MV-4-11 (cell line): Measurements from ENCODE around the gene FMO1.
"Not testable (repeated sequence)": the region's sequence is repeated elsewhere in the genome, so short reads cannot be mapped to it uniquely, and the experiment has no call there.

Experiments used
- DNase-seq: peaks from one replicate; lab custom pipeline; 2025; lab: John Stamatoyannopoulos, UW

Gene FMO1

DNA sequence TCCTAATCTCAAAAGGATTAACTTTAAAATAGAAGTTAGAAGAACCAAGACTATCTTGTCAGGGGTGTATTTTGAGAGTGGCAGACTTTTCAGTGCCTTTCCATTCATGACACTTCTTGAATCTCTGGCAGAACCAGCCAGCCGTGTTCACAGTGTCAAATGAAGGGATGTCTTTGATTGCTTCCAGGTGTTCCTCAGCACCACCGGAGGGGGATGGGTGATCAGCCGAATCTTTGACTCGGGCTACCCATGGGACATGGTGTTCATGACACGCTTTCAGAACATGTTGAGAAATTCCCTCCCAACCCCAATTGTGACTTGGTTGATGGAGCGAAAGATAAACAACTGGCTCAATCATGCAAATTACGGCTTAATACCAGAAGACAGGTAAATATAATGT is 32.3 kb downstream of the FMO1 start:
- DNase-seq: no peak

DNA sequence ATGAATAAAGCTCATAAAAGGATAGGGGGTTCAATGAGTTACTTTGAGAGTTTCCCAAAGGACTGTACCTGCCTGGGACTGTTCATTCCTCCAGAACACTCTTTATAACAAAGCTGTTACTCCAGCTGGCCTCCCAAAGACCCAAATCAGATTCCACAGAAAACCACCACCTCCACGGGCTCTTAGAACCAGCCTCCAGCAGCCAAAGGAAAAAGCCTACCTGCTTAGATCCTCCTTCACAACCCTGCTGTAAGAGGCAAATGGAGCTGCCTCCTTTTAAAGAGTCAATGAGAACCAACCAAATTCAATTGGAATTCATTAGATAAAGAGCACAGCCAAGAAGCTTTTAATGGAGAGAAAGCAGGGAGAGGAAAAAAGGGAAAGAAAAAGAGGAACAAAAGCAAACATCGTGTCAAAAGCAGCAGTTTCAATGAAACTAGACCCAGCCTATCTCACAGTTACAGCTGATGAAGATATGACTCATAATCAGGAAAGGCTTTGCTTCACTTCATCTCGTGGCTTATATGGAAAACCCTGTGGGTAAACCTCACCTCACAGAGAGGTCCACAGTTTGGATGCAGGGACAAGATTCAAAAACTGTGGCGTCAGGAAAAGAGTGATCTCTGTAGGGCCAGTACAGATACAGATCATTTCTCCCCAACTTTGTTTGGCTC is 37.9 kb downstream of the FMO1 start:
- peak; percentile 90 for DNase-seq

DNA sequence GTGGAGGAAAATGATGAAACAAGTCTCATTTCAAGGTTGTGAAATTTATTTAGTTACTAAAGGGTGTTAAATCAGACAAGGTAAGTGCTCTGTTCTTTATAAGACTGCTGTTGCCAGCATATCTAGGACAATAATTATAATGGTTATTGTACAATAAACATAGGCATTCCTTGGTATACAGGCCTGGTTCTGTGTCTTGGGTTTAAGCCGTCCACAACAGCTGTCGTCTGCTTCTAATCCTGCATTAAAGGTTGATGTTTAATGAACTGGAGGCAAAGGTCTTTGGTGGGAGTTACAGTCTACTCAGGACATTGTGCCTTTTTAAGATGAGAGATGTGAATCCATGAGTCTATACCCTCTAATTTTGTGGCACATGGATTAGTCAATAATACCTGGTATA is 42.3 kb downstream of the FMO1 start:
- no peak for DNase-seq

DNA sequence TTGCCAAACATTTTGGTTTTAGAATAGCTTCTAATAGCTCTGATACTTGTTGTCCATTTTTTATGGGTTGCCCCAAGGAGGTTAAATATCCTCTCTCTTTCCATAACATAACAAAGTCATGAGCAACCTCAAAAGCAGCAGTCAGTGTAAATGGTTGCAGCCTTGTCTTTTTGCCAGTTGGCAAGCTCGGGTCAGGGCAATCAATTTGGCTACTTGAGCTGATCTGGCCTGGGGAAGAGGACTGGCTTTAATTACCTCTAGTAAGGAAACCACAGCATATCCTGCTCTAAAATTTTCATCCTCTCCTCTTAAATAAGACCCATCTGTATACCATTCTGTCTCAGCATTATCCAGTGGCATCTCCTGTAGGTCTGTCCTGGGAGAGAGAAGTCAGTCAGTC is 44.5 kb downstream of the FMO1 start:
- DNase-seq: no peak

DNA sequence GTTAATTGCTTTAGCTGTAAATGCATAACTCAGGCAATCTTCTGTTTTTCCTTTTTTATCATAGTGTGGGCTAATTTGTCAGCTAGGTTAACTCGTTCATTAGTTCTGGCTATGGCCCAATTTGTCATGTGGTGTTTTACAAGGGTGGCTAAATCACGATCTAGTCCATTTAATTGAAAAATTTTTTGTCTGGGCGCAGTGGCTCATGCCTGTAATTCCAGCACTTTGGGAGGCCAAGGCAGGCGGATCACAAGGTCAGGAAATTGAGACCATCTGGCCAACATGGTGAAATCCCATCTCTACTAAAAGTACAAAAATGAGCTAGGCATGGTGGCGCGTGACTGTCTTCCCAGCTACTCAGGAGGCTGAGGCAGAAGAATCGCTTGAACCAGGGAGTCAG is 47.1 kb downstream of the FMO1 start:
- not testable (repeated sequence) for DNase-seq

DNA sequence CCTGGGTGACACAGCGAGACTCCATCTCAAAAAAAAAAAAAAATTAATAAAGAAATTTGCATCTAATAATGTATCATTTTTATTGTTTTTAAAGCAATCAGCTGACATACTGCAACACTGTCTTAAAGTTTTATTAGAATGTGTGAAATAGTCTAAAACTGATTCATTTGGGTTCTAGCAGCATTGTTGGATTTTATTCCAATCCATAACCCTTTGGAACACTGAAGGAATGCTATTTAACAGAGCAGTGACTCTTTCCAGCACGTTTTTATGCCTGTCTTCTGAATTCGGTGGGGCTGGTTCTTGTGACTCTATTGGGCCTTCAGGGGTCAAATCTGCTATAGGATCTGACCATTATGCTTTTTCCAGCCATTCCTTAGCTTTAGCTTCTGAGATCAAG is 47.5 kb downstream of the FMO1 start:
- DNase-seq: no peak

DNA sequence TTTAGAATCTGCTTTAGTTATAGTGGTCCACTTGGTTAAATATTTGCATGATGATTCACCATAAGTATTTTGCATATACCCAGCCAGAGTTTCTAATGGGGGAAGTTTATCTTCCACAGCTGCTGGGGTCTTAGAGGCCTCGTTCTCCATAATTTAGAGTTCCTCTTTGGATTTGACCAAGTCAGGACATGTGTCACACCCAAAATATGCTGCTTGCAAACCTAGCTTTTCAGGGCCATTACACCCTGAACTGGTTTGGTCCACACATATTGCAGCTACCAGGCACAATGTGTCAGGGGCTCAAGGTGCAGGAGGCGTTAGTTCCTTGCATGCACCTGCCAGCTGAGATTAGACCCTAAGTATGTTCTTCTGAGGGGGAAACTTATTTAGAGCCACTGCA is 48.6 kb downstream of the FMO1 start:
- DNase-seq: peak; percentile 12

DNA sequence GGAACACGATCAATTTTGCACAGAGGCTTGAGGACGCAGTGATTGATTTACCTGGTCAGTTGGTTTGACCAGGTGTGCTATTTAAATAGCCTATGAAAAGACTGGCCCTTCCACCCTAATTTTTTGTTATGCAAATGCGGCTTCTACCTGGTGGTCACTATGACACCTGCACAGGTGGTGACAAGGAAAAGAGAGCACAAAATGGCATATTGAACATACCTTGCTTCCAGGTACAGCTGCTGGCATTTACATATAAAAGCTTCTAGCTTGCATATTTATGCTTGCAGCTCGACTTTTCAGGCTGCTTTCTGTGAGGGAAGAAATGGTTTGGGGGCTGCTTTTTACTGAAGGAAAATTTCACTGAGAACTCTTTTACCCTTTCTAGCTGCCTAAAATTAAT is 50.4 kb downstream of the FMO1 start:
- DNase-seq: no peak

DNA sequence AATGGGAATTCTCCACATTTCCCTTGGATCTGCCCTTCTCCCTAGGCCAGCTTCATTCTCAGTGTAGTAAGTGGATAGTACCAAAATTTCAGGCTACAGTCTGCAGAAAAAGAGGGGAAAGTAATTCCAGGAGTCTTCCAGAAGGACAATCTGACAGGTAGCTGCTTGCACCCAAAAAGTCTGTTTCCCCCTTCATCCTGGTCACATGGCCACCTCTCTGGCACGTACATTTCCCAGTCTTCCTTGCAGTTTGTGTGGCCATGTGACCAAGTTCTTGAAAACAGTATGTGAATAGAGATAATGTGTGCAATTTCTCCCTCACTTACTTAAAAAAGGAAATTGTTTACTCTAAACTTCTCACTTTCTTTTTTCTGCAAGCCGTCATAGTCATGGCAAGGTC is 51.0 kb downstream of the FMO1 start:
- no peak for DNase-seq

DNA sequence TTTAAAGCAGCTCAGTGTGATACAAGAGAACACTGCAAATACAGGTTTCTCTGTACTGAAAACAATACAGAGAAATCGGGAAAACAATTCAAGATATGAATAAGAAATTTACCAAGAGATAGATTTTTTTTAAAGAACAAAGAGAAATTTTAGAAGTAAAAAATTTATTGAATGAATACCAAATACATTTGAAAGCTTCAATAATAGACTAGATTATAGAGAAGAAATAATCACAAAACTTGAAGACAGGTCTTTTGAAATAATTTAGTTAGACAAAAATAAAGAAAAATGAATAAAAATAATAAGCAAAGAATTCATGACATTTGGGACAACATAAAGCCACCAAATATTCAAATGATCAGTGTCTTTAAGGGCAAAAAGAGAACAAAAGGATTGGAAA is 52.1 kb downstream of the FMO1 start:
- DNase-seq: no peak

DNA sequence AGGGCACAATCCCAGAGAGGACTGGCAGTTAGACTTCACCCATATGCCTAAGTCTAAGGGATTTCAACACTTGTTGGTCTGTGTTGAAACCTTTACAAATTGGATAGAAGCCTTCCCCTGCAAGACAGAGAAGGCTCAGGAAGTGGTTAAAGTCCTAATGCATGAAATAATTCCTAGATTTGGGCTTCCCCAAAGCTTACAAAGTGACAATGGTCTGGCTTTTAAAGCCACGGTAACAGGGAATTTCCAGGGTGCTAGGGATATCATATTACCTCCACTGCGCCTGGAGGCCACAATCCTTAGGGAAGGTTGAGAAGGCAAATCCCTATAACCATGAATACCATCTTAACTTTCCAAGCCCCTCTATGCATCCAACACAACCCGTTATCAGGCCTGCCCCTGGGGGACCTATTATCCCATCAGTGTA is 62.4 kb downstream of the FMO1 start:
- peak; percentile 76 for DNase-seq

DNA sequence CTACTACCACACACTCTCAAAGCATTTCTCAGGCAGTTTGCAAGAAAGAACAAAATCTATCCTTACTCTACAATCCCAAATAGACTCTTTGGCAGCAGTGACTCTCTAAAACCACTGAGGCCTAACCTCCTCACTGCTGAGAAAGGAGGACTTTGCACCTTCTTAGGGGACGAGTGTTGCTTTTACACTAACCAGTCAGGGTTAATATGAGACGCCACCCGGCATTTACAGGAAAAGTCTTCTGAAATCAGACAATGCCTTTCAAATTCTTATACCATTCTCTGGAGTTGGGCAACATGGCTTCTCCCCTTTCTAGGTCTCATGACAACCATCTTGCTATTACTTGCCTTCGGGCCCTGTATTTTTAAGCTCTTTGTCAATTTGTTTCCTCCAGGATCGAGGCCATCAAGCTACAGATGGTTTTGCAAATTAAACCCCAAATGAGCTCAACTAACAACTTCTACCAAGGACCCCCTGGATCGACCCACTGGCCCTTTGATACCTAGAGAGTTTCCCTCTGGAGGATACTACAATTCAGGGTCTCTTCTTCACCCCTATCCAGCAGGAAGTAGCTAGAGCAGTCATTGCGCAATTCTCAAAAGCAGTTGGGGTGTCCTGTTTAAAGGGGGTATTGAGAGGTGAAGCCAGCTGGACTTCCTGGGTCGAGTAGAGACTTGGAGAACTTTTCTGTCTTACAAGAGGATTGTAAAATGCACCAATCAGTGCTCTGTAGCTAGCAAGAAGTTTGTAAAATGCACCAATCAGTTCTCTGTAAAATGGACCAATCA is 63.7 kb downstream of the FMO1 start:
- DNase-seq: no peak

DNA sequence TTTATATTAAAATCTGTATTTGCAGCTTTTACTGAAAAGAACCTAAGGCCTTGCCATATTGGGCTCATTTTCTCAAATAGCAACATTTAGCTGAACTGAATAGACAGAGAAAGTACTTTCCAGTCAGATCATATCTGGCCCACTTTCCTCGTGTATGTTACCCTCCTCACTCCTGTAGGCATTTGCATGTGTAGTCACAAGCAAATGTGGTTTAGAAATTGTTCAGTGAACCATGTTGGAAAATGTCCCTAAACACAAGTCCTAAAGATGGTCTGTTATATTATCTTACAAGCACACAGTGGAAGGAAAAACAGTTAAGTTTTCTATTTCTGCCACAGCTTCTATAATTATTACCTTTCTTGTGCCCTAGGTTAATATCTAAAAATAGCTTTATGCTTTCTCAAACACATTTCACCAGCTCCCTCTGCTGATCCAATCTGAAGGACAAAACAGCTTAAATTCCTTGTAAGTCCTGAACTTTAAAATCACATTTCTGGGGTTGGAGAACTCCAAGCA is 65.1 kb downstream of the FMO1 start:
- no peak for DNase-seq

DNA sequence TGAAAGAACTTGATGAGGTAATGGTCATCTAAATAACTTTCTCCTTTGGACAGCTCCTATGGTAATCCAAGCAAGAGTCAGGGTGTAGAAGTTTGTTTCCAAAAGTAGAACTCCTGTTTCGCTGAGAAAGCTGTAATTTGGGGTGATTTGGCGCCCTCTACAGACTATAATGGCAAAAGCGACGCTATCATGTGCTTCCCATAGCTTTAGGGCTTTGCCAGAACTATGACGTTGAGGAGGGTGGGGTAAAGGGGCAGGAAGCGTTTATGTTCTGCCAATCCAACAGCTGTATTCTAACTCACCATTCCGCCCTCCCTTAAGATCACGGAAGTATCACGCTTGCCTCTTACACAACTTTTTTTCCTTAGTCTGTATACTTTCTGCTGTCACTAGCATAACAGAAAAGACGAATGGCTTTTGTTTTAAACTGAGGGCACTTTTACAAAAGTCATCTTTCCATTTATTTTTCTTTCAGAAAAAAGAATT is 65.6 kb downstream of the FMO1 start, which contains the start of gene FMO4:
Gene FMO4 (plus strand): TSS at position 349 of the 486 bp plus-strand sequence. CDS start 5,643 bp downstream, outside the sequence.
- DNase-seq: peak; percentile 99

DNA sequence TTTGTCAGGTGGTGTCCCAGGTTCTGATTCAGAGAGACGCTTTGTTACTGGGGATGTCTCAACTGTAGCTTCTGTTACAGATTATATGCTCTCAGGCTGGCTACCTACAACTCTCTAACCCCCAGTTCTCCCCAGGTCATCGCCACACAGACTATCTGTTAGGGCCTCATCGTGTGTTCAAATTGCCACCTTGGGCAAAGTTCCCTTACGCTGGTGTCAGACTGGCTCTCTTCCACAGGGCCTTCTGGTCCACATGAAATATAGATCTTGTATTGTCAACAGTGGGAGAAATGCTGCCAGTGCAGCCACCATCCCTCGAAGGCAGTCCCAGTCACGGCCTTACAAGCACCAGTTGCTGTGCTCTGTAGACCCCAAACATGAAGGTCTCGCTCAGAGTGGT is 81.0 kb downstream of the FMO1 start:
- DNase-seq: no peak

DNA sequence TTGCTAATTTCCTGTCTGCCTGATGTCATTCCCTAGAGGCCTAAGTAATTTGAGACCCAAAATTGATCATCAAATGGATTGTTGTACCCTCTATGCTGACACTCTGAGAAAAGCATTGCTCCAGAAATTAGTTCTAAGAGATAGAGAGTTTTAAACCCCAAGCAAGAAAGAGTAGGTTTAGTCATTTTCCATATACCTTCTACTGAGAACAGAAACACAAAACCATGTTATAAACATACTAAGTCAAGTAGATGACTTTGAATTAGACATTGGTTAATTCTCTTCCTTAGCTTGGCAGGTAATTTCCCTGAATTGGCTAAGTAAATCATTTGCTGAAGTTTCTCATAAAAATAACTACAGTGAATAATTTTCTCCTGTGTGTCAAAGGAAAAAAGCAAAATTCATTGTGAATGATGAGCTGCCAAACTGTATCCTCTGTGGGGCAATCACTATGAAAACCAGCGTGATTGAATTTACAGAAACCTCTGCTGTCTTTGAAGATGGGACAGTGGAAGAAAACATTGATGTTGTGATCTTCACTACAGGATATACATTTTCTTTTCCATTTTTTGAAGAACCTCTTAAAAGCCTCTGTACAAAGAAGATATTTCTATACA is 85.8 kb downstream of the FMO1 start:
- no peak for DNase-seq
